SK-N-SH (cell line): ENCODE data around the gene STK38.

Experiments
- GATA2 ChIP-seq: sonication (generic); formaldehyde crosslinking; IDR thresholded peaks from 2 replicates; pipeline ENCODE4 v1.5.0; 2020; ENCODE audit warnings: mild to moderate bottlenecking, missing genetic modification reagents
- POLR2AphosphoS5 ChIP-seq: IDR thresholded peaks from 2 replicates; pipeline ENCODE4 v1.6.1; 2012; ENCODE audit warnings: low read depth, low read length
- RAD21 ChIP-seq: IDR thresholded peaks from 2 replicates; pipeline ENCODE4 v1.6.1; 2012; ENCODE audit warnings: mild to moderate bottlenecking, low read length
- RFX5 ChIP-seq: IDR thresholded peaks from 2 replicates; pipeline ENCODE4 v1.6.1; 2012; ENCODE audit warnings: mild to moderate bottlenecking, improper control_type of control experiment, low read length
- TF ChIP-seq, protein P1 (sequence below): fragments of 150-350 bp; IDR thresholded peaks from 2 replicates; pipeline ENCODE4 v1.6.1; 2017; ENCODE audit warnings: antibody characterized with exemption, low read length, low read depth, borderline replicate concordance
- TF ChIP-seq, protein P2 (sequence below): fragments of 200-600 bp; sonication (generic); IDR thresholded peaks from 2 replicates; pipeline ENCODE4 v1.6.1; 2017; ENCODE audit warnings: antibody characterized with exemption, mild to moderate bottlenecking, moderate library complexity
- TF ChIP-seq, protein P3 (sequence below): IDR thresholded peaks from 2 replicates; pipeline ENCODE4 v1.4.0; 2012; ENCODE audit warnings: low read depth, borderline replicate concordance

DNA sequence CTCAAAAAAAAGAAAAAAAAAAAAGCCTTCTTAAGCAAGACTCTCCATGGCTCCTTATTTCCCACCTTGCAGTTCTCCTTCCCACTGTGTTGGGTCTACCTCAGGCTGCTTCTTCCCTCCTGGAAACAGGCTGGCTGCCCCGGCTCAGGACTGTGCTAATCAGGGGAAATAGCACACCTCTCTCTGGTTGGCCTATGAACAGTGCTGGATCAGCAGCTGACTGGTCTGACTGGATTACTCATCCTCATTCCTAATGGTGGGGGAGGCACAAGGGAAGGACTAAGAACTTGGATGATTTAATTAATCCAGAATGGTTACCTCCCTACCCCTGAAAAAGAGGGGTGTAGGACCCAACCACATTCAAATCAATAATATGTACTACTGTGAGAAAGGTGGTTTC lies 43.0 kb upstream of the STK38 start:
- TF ChIP-seq GATA2 (CRISPR knock-in tag), result no peak
- no peak for TF ChIP-seq RFX5
- TF ChIP-seq, protein P1, sequence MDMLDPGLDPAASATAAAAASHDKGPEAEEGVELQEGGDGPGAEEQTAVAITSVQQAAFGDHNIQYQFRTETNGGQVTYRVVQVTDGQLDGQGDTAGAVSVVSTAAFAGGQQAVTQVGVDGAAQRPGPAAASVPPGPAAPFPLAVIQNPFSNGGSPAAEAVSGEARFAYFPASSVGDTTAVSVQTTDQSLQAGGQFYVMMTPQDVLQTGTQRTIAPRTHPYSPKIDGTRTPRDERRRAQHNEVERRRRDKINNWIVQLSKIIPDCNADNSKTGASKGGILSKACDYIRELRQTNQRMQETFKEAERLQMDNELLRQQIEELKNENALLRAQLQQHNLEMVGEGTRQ, result no peak
- no peak for TF ChIP-seq POLR2AphosphoS5
- TF ChIP-seq, protein P2, sequence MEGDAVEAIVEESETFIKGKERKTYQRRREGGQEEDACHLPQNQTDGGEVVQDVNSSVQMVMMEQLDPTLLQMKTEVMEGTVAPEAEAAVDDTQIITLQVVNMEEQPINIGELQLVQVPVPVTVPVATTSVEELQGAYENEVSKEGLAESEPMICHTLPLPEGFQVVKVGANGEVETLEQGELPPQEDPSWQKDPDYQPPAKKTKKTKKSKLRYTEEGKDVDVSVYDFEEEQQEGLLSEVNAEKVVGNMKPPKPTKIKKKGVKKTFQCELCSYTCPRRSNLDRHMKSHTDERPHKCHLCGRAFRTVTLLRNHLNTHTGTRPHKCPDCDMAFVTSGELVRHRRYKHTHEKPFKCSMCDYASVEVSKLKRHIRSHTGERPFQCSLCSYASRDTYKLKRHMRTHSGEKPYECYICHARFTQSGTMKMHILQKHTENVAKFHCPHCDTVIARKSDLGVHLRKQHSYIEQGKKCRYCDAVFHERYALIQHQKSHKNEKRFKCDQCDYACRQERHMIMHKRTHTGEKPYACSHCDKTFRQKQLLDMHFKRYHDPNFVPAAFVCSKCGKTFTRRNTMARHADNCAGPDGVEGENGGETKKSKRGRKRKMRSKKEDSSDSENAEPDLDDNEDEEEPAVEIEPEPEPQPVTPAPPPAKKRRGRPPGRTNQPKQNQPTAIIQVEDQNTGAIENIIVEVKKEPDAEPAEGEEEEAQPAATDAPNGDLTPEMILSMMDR, result no peak
- no peak for TF ChIP-seq RAD21
- TF ChIP-seq, protein P3, sequence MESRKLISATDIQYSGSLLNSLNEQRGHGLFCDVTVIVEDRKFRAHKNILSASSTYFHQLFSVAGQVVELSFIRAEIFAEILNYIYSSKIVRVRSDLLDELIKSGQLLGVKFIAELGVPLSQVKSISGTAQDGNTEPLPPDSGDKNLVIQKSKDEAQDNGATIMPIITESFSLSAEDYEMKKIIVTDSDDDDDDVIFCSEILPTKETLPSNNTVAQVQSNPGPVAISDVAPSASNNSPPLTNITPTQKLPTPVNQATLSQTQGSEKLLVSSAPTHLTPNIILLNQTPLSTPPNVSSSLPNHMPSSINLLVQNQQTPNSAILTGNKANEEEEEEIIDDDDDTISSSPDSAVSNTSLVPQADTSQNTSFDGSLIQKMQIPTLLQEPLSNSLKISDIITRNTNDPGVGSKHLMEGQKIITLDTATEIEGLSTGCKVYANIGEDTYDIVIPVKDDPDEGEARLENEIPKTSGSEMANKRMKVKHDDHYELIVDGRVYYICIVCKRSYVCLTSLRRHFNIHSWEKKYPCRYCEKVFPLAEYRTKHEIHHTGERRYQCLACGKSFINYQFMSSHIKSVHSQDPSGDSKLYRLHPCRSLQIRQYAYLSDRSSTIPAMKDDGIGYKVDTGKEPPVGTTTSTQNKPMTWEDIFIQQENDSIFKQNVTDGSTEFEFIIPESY, result no peak
